NCI-H524 treated with DMSO at 0.1 percent for 48 hours (cell line): ENCODE data around the gene EYS.
"Not testable (repeated sequence)": the region's sequence is repeated elsewhere in the genome, so short reads cannot be mapped to it uniquely, and the experiment has no call there.

Experiments
- DNase-seq: peaks from one replicate; lab custom pipeline; 2025; lab: John Stamatoyannopoulos, UW

EYS gene

DNA sequence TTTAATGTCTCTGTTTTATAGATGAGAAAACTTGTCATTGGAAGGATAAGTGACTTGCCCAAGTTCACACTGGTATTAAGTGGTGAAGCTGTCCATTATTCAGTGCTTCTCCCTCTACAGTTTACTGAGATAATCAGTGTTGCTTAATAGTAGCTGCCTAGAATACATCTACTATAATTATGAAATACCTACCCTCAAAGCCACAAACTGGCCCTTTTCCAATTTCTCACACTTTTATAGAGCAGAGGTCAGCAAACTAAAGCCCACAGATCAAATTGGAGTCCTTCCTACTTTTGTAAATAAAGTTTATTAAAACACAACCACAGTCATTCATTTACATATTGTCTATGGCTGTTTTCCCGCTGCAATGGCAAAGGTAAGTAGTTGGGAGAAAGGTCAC is 73.5 kb downstream of the EYS start:
- DNase-seq, result no peak

DNA sequence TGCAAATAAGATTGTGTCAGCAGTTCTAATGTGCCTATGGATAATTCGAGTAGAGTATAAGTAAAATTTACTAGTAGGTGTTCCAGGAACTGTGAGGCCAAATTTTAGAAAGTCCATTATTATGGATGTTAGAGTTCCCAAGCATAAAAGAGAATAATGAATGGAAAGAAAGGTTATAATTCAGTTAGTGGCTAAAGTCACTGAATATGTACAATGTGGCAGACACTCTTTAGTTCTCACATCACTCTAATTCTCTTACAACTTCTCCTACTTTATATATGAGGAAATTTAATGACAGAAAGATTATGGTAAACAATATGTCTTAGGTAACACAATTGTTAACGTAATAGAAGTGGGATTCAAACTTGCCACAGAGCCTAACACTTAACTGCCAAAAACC is 75.3 kb downstream of the EYS start:
- no peak for DNase-seq

GRCh38 chr6:65627434-65627999 is 79.5 kb downstream of the EYS start:
- DNase-seq, result not testable (repeated sequence)

DNA sequence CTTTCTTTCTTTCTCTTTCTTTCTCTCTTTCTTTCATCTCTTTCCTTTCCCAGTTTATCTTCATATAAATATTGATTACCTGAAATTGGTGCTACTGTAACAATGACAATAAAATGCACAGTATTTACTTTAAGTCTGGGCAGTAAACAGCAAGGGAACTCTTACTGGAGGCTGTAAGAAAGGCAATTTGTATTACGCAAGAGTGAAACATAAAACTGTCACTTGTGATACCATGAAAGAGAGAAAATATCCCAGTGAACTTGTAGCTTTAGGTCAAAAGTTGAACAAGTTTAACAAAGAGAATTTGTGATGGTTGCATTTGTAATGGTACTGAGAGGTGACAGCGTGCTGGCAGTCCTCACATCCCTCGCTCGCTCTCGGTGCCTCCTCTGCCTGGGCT is 80.0 kb downstream of the EYS start:
- DNase-seq, result no peak

DNA sequence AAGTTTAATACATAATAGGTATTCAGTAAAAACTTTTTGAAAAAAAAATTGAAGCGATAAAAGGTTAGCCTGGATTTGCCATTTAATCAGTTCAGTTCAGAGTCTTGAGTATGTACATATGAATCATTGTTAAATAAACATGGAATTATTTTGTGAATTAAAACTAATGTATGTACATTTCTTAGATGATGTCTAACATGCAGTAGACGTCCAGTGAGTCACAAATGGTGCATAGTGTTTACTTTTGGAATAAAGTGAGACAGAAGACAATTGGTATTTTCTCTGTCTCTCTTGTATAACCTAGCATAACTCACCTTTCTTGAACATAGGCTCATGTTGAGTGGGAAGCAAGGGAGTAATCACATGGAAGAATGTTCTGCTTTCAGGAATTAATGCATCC is 83.5 kb downstream of the EYS start:
- DNase-seq, result no peak

DNA sequence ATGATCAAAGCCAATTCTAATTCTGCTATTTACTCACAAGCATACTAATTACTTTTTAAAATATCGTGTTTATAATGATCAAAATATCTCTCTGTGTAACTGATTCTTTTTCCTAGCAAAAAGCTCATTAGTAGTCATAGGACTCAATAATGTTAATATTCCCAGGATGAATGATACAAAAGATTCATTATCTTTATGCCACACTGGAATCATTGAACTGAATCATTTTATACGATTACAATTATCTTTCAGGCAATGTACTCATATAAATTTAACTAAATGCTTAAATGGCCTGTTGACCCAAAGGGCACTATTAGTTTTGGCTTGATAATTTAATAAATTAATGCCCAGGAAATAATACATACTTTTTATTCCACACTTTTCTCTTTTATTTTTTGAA is 96.3 kb downstream of the EYS start:
- DNase-seq, result no peak

- no peak for DNase-seq
These were observed 111.5 kb downstream of the EYS start for GRCh38 chr6:65595540-65595939.

- no peak for DNase-seq
These were observed 136.7 kb downstream of the EYS start for GRCh38 chr6:65570340-65570739.

DNA sequence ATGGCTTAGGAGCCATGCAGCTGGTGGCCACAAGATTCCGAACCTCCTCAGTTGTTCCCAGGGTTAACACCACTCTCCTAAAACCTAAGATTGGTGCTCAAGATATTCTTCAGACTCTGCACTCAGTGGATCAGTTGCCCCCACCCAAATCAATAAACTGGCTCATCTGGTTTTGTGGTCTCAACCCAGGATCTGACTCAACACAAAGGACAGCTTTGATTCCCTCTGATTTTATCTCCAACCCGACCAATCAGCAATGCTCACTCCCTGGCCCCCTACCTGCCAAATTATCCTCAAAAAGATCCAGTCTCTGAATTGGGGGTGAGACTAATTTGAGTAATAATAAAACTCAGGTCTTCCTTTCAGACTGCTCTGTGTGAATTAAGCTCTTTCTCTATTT is 137.5 kb downstream of the EYS start:
- no peak for DNase-seq

GRCh38 chr6:65569056-65569455 is 138.0 kb downstream of the EYS start:
- not testable (repeated sequence) for DNase-seq

GRCh38 chr6:65566117-65566516 is 140.9 kb downstream of the EYS start:
- no peak for DNase-seq

- DNase-seq, result no peak
These were observed 149.0 kb downstream of the EYS start for GRCh38 chr6:65558071-65558470.

DNA sequence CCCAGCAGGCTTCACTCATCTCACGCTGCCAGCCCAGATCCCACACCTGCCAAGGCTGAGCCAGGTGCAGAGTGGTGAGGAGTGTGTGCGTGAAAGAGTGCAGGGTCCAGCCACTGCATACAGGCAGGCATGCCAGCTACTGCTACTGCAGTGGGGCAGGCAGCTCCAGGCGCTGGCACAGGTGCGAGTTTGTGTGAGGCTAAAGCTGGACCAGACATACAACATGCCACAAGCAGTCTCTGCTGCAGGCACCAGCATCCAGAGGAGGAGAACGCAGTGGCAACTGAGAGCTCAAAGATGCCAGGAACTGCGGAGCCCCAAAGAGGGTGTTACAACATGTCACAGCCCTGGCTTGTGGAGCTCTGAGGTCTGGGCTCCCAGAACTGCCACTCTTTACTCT is 149.8 kb downstream of the EYS start:
- no peak for DNase-seq

GRCh38 chr6:65546894-65547293 is 160.1 kb downstream of the EYS start:
- no peak for DNase-seq

DNA sequence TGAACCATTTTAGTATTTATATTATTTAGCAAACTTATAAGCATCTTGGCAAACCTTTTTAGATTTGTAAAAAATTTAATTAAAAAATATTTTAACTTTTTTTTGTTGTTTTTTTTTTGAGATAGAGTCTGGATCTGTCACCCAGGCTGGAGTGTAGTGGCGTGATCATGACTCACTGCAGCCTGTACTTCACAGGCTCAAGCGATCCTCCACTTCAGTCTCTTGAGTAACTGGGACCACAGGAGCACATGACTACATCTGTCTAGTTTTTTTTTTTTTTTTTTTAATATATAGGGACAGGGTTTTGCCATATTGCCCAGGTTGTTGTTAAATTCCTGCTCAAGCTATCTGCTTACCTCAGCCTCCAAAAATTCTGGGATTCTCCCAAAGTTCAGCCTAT is 161.1 kb downstream of the EYS start:
- DNase-seq, result no peak

DNA sequence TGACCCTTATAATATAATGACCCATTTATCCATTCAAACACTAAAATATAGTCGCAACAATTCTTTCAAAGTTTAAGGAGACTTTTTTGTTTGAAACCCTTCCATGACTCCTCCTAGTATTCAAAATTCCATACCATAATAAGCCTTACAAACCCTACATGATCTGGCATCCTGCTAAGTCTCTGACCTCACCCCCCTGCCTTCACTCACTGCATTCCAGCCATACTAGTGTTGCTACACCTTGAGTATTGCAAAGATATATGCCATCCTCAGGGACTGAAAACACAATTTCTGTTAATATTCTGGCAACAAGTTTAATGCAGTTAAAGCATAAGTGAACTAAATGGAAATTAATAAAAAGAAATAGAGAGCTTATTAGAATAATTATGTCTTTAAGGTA is 168.4 kb downstream of the EYS start:
- no peak for DNase-seq

DNA sequence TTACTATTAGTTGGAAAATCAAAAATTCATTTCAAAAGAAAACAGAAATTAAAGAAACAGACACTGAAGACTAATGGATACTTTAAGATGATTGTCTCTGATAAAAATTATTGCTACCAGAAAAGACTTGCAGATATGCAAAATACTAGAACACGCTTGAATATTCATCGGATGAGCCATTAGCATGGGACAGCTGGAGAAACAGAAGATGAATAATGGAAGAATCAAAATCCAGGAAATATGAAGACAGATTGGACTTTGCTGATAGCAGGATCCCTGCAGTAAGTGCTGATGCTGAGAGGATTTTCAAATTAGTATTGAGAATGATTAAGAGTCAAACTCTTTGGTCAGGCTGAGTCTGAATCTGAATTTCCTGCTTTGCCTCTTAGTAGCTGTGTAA is 169.4 kb downstream of the EYS start:
- DNase-seq, result no peak

- DNase-seq, result no peak
These were observed 175.5 kb downstream of the EYS start for GRCh38 chr6:65531533-65531932.

DNA sequence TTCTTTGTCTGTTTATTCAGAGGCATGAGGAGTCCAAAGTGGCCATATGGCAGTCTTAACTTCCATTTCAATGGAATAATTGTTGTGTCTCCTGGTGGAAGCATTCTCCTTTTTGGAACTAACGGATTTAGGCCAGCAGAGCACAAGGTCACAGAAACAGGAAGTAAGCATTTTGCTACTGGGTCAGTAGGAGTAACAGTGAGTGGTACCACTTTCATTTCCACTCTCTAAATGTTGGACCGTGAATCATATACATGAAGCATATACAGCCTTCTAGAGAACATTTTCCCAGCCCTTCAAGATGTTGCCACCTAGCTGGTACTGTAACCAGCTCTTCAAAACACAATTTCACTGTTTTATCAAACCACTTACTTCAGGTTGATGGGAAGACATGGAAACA is 182.8 kb downstream of the EYS start:
- DNase-seq, result no peak

- DNase-seq, result no peak
These were observed 201.3 kb downstream of the EYS start for GRCh38 chr6:65505736-65506135.

DNA sequence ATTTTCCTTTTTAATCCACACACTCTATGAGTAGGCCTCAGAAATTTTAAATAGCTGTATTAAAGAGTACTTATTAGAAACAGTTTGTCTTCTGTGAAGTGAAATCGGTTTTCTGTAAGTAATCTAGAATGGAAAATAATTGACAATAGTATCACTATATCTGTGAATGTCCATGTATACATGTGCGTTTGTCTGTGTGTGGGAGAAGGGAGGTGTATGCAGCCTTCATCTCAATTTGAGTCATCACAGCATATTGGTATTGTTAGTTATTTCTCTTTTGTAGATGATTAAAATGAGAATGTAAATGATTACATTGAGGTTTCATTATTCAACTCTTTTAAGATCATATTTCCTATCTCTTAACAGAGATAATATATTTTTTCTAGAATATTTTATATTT is 206.0 kb downstream of the EYS start:
- DNase-seq, result no peak

DNA sequence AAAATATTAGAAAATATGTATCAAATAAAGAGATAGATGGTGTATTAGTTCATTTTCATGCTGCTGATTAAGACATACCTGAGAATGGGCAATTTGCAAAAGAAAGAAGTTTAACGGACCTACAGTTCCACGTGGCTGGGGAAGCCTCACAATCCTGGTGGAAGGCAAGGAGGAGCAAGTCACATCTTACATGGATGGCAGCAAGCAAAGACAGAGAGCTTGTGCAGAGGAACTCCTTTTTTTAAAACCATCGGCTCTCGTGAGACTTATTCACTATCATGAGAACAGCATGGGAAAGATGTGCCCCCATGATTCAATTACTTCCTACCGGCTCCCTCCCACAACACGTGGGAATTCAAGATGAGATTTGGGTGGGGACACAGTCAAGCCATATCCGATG is 223.4 kb downstream of the EYS start:
- not testable (repeated sequence) for DNase-seq

GRCh38 chr6:65469650-65470049 is 237.4 kb downstream of the EYS start:
- DNase-seq, result no peak

- no peak for DNase-seq
These were observed 238.7 kb downstream of the EYS start for GRCh38 chr6:65468307-65468706.

DNA sequence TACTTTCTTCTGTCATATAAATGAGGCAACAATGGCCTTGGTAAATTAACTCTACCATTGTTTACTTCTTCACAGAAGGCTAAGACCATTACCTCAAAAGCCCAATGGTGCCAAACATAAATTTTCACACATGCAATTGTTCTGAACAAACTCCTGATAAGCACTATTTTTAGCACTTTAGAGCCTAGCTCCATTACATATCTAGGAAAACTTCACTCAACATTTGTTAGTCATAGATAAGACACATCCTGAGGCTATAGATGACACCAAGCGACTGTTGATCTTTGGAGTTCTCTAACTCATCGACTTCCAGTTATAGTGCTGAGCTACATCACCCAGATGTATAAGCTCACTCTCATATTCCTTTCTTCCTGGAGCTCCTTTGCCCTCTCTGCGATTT is 245.9 kb downstream of the EYS start:
- no peak for DNase-seq
